LNCAP (cell line): ENCODE data around the gene LTBP1.

Experiments
- TF ChIP-seq, protein P1 (sequence below): fragments of 450-650 bp; IDR thresholded peaks from 2 replicates; pipeline ENCODE4 v1.5.1; 2017; ENCODE audit warnings: mild to moderate bottlenecking

The LTBP1 gene

DNA sequence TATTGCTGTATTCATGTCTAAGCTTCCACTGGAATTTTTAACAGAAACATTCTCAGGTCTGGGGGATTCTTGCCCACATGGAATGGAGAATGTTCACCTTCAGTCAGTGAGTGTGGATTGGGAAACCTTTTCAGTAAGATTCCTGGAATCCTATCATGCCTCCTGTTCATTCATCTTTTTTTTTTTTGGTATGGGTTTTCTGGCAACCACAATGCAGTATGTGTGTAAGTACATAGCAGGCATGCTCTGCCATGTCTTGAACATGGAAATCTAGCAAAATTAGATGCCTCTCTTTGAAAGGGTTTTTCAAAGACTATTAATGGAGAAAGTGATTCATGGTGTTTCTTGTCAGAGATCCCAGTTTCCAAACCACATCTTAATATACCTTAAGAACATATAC is 176.5 kb downstream of the LTBP1 start:
- TF ChIP-seq, protein P1, sequence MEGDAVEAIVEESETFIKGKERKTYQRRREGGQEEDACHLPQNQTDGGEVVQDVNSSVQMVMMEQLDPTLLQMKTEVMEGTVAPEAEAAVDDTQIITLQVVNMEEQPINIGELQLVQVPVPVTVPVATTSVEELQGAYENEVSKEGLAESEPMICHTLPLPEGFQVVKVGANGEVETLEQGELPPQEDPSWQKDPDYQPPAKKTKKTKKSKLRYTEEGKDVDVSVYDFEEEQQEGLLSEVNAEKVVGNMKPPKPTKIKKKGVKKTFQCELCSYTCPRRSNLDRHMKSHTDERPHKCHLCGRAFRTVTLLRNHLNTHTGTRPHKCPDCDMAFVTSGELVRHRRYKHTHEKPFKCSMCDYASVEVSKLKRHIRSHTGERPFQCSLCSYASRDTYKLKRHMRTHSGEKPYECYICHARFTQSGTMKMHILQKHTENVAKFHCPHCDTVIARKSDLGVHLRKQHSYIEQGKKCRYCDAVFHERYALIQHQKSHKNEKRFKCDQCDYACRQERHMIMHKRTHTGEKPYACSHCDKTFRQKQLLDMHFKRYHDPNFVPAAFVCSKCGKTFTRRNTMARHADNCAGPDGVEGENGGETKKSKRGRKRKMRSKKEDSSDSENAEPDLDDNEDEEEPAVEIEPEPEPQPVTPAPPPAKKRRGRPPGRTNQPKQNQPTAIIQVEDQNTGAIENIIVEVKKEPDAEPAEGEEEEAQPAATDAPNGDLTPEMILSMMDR = no peak

DNA sequence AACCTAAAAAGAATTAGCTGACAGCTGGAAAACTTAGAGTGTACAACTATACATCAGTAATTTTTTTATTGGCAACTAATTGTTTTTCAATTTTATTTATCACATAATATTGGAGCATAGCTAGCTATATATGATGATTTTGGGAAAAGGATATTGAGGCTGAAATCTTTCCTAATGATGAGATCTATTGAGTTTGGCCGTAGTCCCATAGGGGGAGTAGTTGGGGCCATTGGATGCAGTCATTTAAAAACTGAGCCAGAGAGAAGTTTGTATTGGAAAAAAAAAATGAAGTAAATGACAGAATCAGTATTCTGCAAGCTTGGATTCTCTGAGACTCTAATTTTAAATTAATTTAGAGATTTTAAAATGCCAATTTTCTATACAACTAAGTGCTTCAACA is 179.8 kb downstream of the LTBP1 start:
- TF ChIP-seq, protein P1 = no peak

DNA sequence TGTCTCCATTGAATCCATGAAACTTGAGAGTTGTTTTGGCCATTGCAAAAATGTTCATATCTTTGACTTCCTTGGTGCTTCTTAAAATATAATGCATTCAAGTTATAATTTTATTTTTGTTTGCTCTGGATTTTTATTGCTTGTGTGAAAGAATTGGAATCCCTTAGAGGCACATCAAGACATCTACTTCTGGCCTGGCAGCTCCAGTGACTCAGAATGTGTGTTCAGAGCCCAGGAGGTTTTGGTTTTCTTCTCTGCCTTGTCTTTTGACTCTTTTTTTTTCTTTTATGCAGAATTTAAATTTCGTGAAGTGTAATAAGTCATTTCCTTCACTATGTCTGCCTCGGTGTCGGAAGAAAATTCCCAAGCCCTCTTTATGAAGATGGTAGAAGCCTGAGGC is 180.2 kb downstream of the LTBP1 start:
- TF ChIP-seq, protein P1 = no peak

DNA sequence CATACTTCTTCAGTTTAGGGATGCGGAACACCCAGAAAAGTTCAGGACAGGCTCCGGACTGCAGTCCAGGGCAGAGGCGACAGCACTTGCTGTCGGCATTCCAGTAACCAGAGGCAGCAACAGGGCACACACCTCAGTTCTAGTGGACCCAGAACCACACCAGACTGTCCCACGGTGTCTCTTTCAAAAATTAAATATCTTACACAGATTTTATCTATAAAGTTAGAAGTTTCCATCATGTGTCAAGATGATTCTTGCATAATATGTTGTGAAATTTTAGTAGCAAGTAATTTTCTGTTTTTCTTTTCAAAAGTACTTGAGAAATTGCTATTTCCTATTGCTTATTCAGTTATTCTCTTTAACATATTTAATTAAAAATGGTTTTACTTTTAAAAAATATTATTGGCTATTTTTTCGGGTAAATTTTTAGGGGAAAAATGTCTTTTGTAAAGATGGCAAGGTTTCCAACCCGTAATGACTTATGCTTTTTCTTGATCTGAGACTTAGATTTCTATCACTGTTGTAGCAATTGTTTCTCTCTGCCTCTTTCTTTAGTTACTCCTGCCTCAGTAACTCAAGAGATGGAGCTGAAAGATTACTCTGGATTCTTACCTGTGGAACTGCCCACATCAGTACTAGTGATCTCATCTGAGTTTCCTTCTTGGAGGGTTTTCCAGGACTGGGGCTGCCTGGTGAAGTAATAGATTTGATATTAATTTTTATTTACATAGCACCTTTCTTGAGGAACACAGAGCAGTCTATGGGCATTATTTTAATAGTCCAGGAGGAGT is 182.7 kb downstream of the LTBP1 start:
- TF ChIP-seq, protein P1 = no peak

DNA sequence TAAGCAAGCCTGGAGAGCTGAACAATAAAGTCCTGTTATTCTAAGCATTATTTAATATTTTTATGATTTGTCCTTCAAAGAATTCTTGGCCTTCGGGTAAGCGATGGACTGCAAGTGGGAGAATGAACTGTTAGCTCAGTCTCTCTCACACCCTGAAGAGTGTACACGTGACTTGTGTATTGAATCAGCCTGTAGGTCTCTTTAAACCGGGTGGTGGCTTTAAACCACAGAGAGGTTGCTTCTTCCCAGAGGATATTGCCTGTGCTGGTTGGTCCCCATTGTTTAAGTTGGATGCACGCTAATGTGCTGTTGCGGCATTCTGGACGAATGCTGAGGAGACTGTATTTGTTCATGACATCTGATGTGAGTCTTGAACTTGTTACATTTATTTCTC is 183.3 kb downstream of the LTBP1 start:
- TF ChIP-seq, protein P1 = no peak

DNA sequence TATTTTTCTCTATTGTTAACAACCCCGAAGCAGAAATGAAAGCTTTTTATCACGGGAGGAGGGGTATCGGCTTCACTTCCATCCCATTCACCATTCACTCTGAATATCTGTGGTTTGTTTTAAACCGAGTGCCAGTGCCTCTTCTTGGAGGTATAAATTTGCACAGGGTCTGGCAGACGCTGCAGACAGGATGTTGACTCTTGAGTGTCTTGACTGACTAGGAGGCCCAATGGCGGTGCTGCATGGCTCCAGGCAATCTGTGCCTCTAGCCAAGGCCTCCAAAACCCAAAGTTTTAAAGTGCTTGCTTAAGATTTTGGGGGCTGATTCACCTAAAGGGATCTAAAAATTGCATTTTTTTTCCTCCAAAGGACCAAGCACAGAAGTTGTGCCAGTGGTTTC is 183.8 kb downstream of the LTBP1 start:
- TF ChIP-seq, protein P1 = no peak

DNA sequence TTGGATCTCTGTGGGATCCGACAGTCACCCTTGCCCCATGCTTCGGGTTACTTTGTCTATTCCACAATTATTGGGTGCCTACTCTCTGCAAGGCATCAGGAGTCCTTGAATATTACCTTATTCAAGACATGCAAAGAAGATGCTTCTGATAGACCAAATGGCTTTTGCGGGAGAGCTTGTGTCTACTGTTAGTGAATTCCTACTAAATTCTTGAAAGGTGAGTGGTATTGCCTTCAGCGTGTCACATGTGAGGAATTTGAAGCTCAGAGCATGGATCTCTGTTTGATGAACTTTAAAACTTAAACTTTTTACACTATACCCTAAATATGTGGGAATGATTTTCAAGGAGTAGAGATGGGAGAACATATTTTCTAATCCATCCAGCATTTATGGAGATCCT is 184.4 kb downstream of the LTBP1 start:
- TF ChIP-seq, protein P1 = no peak

DNA sequence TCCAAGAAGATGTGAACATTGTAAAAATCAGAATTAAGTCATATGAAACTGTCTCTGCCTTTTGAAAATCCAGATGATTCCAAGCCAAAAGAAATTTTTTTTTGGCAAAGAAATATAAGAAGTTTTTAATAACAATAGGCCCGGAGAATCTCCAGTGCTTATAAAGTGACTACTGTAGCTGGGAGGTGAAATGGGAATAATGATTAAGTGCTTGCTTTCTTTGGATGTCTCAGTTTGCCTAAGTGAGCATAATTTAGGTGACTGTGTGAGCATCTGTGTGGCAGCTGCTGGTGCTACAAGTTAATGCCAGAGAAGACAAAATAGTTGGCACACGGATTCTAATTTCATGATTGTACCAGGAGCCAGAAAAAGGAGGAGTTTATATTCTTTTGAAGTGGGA is 185.0 kb downstream of the LTBP1 start:
- TF ChIP-seq, protein P1 = no peak
